A549 (cell line): ENCODE results near the gene NOS1AP. TPM values are rescaled to one million over a fixed set of nuclear protein-coding genes. Genes with fewer than 3 reads are reported as not detected.

ENCODE experiments used
- ATAC-seq, 2 experiments: fragments of 200-7000 bp in 1 of 2; fragments of >200 bp in 1 of 2; cut with Nextera tagmentation in 1 of 2; cut with Tn5 transposase in 1 of 2; 3 replicates each; pipeline versions ENCODE4 v1.8.0 to v1.9.1; 2018 to 2020; ENCODE audit warnings: mild to moderate bottlenecking in 1 of 2, moderate library complexity in 1 of 2
- CTCF ChIA-PET: fragments of 300-600 bp; sonication (Branson Sonifier 250); formaldehyde crosslinking; extraction: SDS; loops from one replicate; lab custom pipeline; 2021; ENCODE audit warnings: antibody characterized with exemption, inconsistent platforms; lab: Yijun Ruan, JAX
- POLR2A ChIA-PET: fragments of 350-600 bp; formaldehyde crosslinking; extraction: SDS; loops from one replicate; lab custom pipeline; 2021; ENCODE audit warnings: antibody characterized with exemption, inconsistent platforms; lab: Yijun Ruan, JAX
- DNase-seq, 2 experiments: peaks; one replicate each; pipeline versions ENCODE4 v3.0.0 to v3.0.0-alpha.2; 2011 to 2016; ENCODE audit warnings: low read depth in 1 of 2, low spot score in 1 of 2
- FAIRE-seq: peaks from 2 replicates; lab custom pipeline; 2011; peaks lifted over from hg19 to GRCh38; lab: Jason Lieb, UNC
- H3K27ac ChIP-seq, 2 experiments: fragments of >200 bp; sonication (Bioruptor Twin); formaldehyde crosslinking; 3 replicates each; pipeline ENCODE4 v1.5.1; 2016 to 2017
- H3K4me1 ChIP-seq: fragments of >200 bp; sonication (Bioruptor Twin); formaldehyde crosslinking; 3 replicates; pipeline ENCODE4 v1.6.1; 2016
- H3K4me2 ChIP-seq: fragments of >200 bp; sonication (Bioruptor Twin); formaldehyde crosslinking; 3 replicates; pipeline ENCODE4 v1.6.1; 2016
- H3K4me3 ChIP-seq: fragments of >200 bp; sonication (Bioruptor Twin); formaldehyde crosslinking; 3 replicates; pipeline ENCODE4 v1.5.1; 2016
- H3K9me3 ChIP-seq: fragments of >200 bp; sonication (Bioruptor Twin); formaldehyde crosslinking; 3 replicates; pipeline ENCODE4 v1.6.1; 2016
- BHLHE40 ChIP-seq: IDR thresholded peaks from 2 replicates; pipeline ENCODE4 v1.6.1; 2012; ENCODE audit warnings: low read depth, low read length, inconsistent platforms
- EHF ChIP-seq: fragments of 250-450 bp; sonication (Bioruptor Pico); IDR thresholded peaks from 2 replicates; pipeline ENCODE4 v1.5.0; 2020; ENCODE audit warnings: mild to moderate bottlenecking
- EHMT2 ChIP-seq: fragments of 200-600 bp; sonication (generic); IDR thresholded peaks from 2 replicates; pipeline ENCODE4 v1.6.1; 2016; ENCODE audit warnings: antibody characterized with exemption, low read depth, mild to moderate bottlenecking, moderate library complexity
- FOSB ChIP-seq: fragments of 250-450 bp; sonication (Bioruptor Pico); IDR thresholded peaks from 2 replicates; pipeline ENCODE4 v1.5.0; 2020; ENCODE audit warnings: mild to moderate bottlenecking, moderate library complexity
- FOSL2 ChIP-seq, 2 experiments: fragments of 450-650 bp in 1 of 2; fragments of >200 bp in 1 of 2; sonication (Bioruptor Twin) in 1 of 2; formaldehyde crosslinking; IDR thresholded peaks; 2 replicates each; pipeline versions ENCODE4 v1.5.0 to v1.6.1; 2016 to 2020; ENCODE audit warnings: mild to moderate bottlenecking in 1 of 2, moderate library complexity in 1 of 2
- FOXS1 ChIP-seq: fragments of 250-450 bp; sonication (Bioruptor Pico); IDR thresholded peaks from 2 replicates; pipeline ENCODE4 v1.5.0; 2020; ENCODE audit warnings: mild to moderate bottlenecking, moderate library complexity
- HDAC2 ChIP-seq: fragments of 200-600 bp; sonication (generic); IDR thresholded peaks from 2 replicates; pipeline ENCODE4 v1.6.1; 2016
- HOXA7 ChIP-seq: fragments of 250-450 bp; sonication (Bioruptor Pico); IDR thresholded peaks from 2 replicates; pipeline ENCODE4 v1.5.0; 2020; ENCODE audit warnings: mild to moderate bottlenecking, moderate library complexity
- MAZ ChIP-seq: fragments of 150-350 bp; IDR thresholded peaks from 2 replicates; pipeline ENCODE4 v1.6.1; 2014; ENCODE audit warnings: antibody characterized with exemption, low read depth, low read length, borderline replicate concordance
- NFE2L2 ChIP-seq: fragments of 150-350 bp; conservative IDR thresholded peaks from 2 replicates; pipeline ENCODE4 v1.6.1; 2014; ENCODE audit warnings: low read length
- NPAS2 ChIP-seq: fragments of 250-450 bp; sonication (Bioruptor Pico); IDR thresholded peaks from 2 replicates; pipeline ENCODE4 v1.8.0; 2022; ENCODE audit warnings: mild to moderate bottlenecking, moderate library complexity, borderline replicate concordance
- PHF8 ChIP-seq: fragments of 200-600 bp; sonication (generic); IDR thresholded peaks from 2 replicates; pipeline ENCODE4 v1.6.1; 2016; ENCODE audit warnings: low read depth, mild to moderate bottlenecking, antibody characterized with exemption, moderate library complexity, borderline replicate concordance
- POLR2A ChIP-seq: IDR thresholded peaks from 2 replicates; pipeline ENCODE4 v1.6.1; 2012; ENCODE audit warnings: mild to moderate bottlenecking, low read length
- POLR2AphosphoS2 ChIP-seq: conservative IDR thresholded peaks from 2 replicates; pipeline ENCODE4 v1.6.1; 2012; ENCODE audit warnings: low read length, improper control_type of control experiment, inconsistent platforms
- RNF2 ChIP-seq: fragments of 200-600 bp; sonication (generic); IDR thresholded peaks from 2 replicates; pipeline ENCODE4 v1.6.1; 2016; ENCODE audit warnings: low read depth, mild to moderate bottlenecking, antibody characterized with exemption, moderate library complexity, borderline replicate concordance
- SREBF2 ChIP-seq: fragments of 450-650 bp; IDR thresholded peaks from 2 replicates; pipeline ENCODE4 v1.6.1; 2014; ENCODE audit warnings: mild to moderate bottlenecking, moderate library complexity
- TFCP2L1 ChIP-seq: fragments of 250-450 bp; sonication (Bioruptor Pico); IDR thresholded peaks from 2 replicates; pipeline ENCODE4 v1.5.0; 2021; ENCODE audit warnings: mild to moderate bottlenecking
- TP53 ChIP-seq: fragments of 250-450 bp; sonication (Bioruptor Pico); IDR thresholded peaks from 2 replicates; pipeline ENCODE4 v1.5.0; 2021; ENCODE audit warnings: mild to moderate bottlenecking, moderate library complexity
- ZC3H11A ChIP-seq: fragments of 450-650 bp; IDR thresholded peaks from 2 replicates; pipeline ENCODE4 v1.6.1; 2014; ENCODE audit warnings: antibody characterized with exemption, mild to moderate bottlenecking
- ZSCAN20 ChIP-seq: fragments of 250-450 bp; sonication (Bioruptor Pico); IDR thresholded peaks from 2 replicates; pipeline ENCODE4 v1.8.0; 2022; ENCODE audit warnings: mild to moderate bottlenecking, moderate library complexity
- WGBS: methylation state at CpG from one replicate; pipeline ENCODE4 v1.1.6; 2017; ENCODE audit errors: missing lambda C conversion rate; 5-methylcytosine and 5-hydroxymethylcytosine counted together
- polyA plus RNA-seq, 4 experiments: library from polyadenylated mRNA; depleted of rRNA in 3 of 4; stranded (reverse); fragments of >200 nt; fragmentation: RNase III in 1 of 4; extraction: RNeasy Plus Mini Kit Qiagen cat#74134 plus additional on column Dnase treatment in 1 of 4; gene quantifications; 2 replicates in 3 of 4; 3 replicates in 1 of 4; pipeline ENCODE4 v1.2.3, GENCODE V29; 2011 to 2017
- TF ChIP-seq, protein P1 (sequence below): IDR thresholded peaks from 2 replicates; pipeline ENCODE4 v1.6.1; 2012
- TF ChIP-seq, protein P2 (sequence below): fragments of 450-650 bp; IDR thresholded peaks from 2 replicates; pipeline ENCODE4 v1.6.1; 2014; ENCODE audit warnings: antibody characterized with exemption
- TF ChIP-seq, protein P3 (sequence below): fragments of >200 bp; sonication (Bioruptor Twin); formaldehyde crosslinking; IDR thresholded peaks from 3 replicates; pipeline ENCODE4 v1.5.1; 2016
- TF ChIP-seq, protein P4 (sequence below): fragments of 250-450 bp; sonication (Bioruptor Pico); IDR thresholded peaks from 2 replicates; pipeline ENCODE4 v1.5.0; 2021; ENCODE audit warnings: mild to moderate bottlenecking, moderate library complexity, borderline replicate concordance
- TF ChIP-seq, protein P5 (sequence below): IDR thresholded peaks from 2 replicates; pipeline ENCODE4 v1.6.1; 2012
- TF ChIP-seq, protein P6 (sequence below): fragments of 250-450 bp; sonication (Bioruptor Pico); IDR thresholded peaks from 2 replicates; pipeline ENCODE4 v1.5.0; 2020; ENCODE audit warnings: low read depth, mild to moderate bottlenecking, moderate library complexity

NOS1AP gene
- polyA plus RNA-seq, 2 of the 4 experiments (the other 2 are of a cell fraction): 0.17 to 0.25 TPM

DNA sequence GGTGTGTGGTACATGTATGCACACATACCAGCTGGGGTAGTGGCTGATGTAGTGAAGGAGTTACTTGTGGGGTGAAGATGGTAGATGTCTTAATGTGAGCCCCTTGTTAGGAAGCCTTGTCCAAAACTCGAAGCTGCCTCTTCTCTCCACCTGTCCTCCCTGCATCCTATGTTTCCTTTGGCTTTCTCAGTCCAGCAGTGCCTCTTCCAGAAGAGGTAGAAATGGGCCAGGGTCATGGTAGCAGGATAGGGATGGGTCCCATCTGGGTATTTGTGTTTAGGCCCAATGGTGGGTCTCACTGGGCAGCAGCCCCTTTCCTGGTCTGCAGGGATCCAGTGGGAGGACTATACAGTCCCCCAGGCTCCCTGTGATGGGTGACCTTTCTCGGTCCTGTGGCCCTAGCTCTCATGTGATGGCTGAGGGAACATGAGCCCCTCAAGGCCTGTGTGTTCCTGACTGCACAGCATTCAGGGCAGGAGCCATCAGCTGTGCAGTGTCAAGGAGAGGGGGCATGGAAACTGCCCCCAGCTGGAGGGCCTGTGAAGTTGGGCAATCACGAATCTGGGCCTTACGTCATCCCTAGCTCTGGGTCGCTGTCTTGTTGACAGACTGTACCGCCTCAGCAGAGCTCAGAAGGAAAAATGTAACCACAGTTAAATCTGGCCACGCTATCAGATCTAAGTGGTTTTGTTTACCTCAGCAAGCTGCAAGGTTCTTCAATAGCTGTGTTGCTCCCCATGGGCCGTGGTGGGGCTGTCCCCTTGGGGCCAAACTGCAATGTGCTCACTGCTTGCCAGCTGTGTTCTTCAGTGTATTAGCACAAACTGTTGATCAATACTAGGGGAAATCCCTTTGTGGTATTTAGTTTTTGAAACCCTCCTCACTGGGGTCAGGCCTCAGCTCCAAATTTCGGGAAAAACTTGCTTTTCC is 82.7 kb downstream of the NOS1AP start:
- H3K27ac ChIP-seq: no peak overlapping the region
- CTCF ChIA-PET: interaction anchor here (0.7 to 1.7 kb wide), 2 partner anchors 61 to 96 kb away, joined by 3 to 4 read pairs; no protein-coding TSS in a partner anchor
- WGBS: 57% methylated on average over 9 of the region's 9 CpGs
- H3K4me1 ChIP-seq: no peaks in the 10 kb centered on the region
- DNase-seq (no peak), ATAC-seq (no peak), FAIRE-seq (no peak)
- POLR2A ChIA-PET: no interaction called here
- H3K4me3 ChIP-seq: no peak overlapping the region
- no peaks in the 10 kb centered on the region for H3K9me3 ChIP-seq
- TF ChIP-seq HOXA7 (no peak), ZC3H11A (no peak), RNF2 (no peak), PHF8 (no peak), NPAS2 (CRISPR knock-in tag) (no peak), HDAC2 (no peak), TP53 (CRISPR knock-in tag) (no peak), POLR2AphosphoS2 (no peak), FOXS1 (CRISPR knock-in tag) (no peak)
- TF ChIP-seq, protein P1, sequence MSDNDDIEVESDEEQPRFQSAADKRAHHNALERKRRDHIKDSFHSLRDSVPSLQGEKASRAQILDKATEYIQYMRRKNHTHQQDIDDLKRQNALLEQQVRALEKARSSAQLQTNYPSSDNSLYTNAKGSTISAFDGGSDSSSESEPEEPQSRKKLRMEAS: no peak
- TF ChIP-seq, protein P2, sequence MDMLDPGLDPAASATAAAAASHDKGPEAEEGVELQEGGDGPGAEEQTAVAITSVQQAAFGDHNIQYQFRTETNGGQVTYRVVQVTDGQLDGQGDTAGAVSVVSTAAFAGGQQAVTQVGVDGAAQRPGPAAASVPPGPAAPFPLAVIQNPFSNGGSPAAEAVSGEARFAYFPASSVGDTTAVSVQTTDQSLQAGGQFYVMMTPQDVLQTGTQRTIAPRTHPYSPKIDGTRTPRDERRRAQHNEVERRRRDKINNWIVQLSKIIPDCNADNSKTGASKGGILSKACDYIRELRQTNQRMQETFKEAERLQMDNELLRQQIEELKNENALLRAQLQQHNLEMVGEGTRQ: no peak
- TF ChIP-seq, protein P3, sequence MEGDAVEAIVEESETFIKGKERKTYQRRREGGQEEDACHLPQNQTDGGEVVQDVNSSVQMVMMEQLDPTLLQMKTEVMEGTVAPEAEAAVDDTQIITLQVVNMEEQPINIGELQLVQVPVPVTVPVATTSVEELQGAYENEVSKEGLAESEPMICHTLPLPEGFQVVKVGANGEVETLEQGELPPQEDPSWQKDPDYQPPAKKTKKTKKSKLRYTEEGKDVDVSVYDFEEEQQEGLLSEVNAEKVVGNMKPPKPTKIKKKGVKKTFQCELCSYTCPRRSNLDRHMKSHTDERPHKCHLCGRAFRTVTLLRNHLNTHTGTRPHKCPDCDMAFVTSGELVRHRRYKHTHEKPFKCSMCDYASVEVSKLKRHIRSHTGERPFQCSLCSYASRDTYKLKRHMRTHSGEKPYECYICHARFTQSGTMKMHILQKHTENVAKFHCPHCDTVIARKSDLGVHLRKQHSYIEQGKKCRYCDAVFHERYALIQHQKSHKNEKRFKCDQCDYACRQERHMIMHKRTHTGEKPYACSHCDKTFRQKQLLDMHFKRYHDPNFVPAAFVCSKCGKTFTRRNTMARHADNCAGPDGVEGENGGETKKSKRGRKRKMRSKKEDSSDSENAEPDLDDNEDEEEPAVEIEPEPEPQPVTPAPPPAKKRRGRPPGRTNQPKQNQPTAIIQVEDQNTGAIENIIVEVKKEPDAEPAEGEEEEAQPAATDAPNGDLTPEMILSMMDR: no peak
- no peak overlapping the region for H3K4me2 ChIP-seq

DNA sequence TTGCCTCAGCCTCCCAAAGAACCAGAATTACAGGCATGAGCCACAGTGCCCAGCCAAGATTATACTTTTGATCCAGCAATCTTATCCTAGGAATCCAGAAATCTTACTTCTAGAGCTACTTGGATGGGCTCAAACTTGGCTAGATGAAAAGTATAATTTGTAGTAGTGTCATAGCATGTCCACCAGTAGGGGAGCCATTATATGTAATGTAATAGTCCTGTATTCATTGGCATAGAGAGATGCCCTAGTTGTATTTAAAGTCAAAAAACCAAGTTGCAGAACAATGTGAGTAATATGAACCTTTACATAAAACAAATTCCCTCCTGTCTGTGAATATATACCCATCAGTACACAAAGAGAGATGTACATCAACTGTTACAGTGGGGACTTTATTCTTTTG is 83.9 kb downstream of the NOS1AP start:
- no peak overlapping the region for H3K27ac ChIP-seq
- FAIRE-seq (no peak), DNase-seq (no peak), ATAC-seq (no peak)
- H3K4me3 ChIP-seq: no peak overlapping the region
- H3K9me3 ChIP-seq: no peaks in the 10 kb centered on the region
- POLR2A ChIA-PET: no interaction called here
- H3K4me1 ChIP-seq: no peaks in the 10 kb centered on the region
- TF ChIP-seq, protein P4, sequence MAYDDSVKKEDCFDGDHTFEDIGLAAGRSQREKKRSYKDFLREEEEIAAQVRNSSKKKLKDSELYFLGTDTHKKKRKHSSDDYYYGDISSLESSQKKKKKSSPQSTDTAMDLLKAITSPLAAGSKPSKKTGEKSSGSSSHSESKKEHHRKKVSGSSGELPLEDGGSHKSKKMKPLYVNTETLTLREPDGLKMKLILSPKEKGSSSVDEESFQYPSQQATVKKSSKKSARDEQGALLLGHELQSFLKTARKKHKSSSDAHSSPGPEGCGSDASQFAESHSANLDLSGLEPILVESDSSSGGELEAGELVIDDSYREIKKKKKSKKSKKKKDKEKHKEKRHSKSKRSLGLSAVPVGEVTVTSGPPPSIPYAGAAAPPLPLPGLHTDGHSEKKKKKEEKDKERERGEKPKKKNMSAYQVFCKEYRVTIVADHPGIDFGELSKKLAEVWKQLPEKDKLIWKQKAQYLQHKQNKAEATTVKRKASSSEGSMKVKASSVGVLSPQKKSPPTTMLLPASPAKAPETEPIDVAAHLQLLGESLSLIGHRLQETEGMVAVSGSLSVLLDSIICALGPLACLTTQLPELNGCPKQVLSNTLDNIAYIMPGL (CRISPR knock-in tag): no peak
- no peak for TF ChIP-seq NFE2L2
- TF ChIP-seq EHF: no peak
- no peak for TF ChIP-seq SREBF2
- TF ChIP-seq BHLHE40: no peak
- TF ChIP-seq, protein P5, sequence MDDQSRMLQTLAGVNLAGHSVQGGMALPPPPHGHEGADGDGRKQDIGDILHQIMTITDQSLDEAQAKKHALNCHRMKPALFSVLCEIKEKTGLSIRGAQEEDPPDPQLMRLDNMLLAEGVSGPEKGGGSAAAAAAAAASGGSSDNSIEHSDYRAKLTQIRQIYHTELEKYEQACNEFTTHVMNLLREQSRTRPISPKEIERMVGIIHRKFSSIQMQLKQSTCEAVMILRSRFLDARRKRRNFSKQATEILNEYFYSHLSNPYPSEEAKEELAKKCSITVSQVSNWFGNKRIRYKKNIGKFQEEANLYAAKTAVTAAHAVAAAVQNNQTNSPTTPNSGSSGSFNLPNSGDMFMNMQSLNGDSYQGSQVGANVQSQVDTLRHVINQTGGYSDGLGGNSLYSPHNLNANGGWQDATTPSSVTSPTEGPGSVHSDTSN: no peak
- no peak for TF ChIP-seq ZSCAN20 (CRISPR knock-in tag)
- TF ChIP-seq, protein P3: no peak
- no peak for TF ChIP-seq POLR2A
- no peak for TF ChIP-seq FOSB (CRISPR knock-in tag)
- no peak for TF ChIP-seq HDAC2
- TF ChIP-seq MAZ: no peak
- TF ChIP-seq FOSL2 (IDR thresholded peaks at IDR 0.05): no peak
- no peak for TF ChIP-seq FOSL2 (CRISPR knock-in tag; IDR thresholded peaks at IDR 0.05)
- TF ChIP-seq TFCP2L1 (CRISPR knock-in tag): no peak
- TF ChIP-seq, protein P1: no peak
- TF ChIP-seq, protein P6, sequence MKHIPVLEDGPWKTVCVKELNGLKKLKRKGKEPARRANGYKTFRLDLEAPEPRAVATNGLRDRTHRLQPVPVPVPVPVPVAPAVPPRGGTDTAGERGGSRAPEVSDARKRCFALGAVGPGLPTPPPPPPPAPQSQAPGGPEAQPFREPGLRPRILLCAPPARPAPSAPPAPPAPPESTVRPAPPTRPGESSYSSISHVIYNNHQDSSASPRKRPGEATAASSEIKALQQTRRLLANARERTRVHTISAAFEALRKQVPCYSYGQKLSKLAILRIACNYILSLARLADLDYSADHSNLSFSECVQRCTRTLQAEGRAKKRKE (CRISPR knock-in tag): no peak
- TF ChIP-seq ZC3H11A: no peak
- no peak for TF ChIP-seq EHMT2
- CTCF ChIA-PET: no interaction called here
- H3K4me2 ChIP-seq: no peak overlapping the region
